Stimulated activated naive B cell treated with anti-CD40 and anti-IgM and Interleukin-4, amounts not matched to agents 10 μg/mL and 1 μg/mL and 100 μg/mL, for 72 hours (primary cell): ENCODE results near the gene RFX2.

ENCODE experiments used
- ATAC-seq, 2 donors: fragments of 150-1000 bp; cut with Tn5 transposase; replicated peaks; 2 replicates each; pipeline ENCODE4 v1.10.0; 2021; ENCODE audit warnings: moderate library complexity in 1 of 2
- DNase-seq: peaks from one replicate; pipeline ENCODE4 v3.0.0; 2021
- H3K27ac Mint-ChIP-seq: one replicate; pipeline ENCODE4 v1.8.0; 2022; ENCODE audit warnings: mild to moderate bottlenecking, mixed read lengths
- H3K27me3 Mint-ChIP-seq, 2 donors: one replicate each; pipeline ENCODE4 v1.8.0; 2022; ENCODE audit warnings: mixed read lengths in 2 of 2
- H3K36me3 Mint-ChIP-seq, 2 donors: one replicate each; pipeline ENCODE4 v1.8.0; 2022; ENCODE audit warnings: mixed read lengths in 2 of 2, mild to moderate bottlenecking in 1 of 2
- H3K4me1 Mint-ChIP-seq, 2 donors: one replicate each; pipeline ENCODE4 v1.8.0; 2022; ENCODE audit warnings: mixed read lengths in 2 of 2, mild to moderate bottlenecking in 1 of 2
- H3K4me3 Mint-ChIP-seq, 2 donors: one replicate each; pipeline ENCODE4 v1.8.0; 2022; ENCODE audit warnings: mild to moderate bottlenecking in 2 of 2, mixed read lengths in 2 of 2, moderate library complexity in 1 of 2
- H3K9me3 Mint-ChIP-seq, 2 donors: one replicate each; pipeline ENCODE4 v1.8.0; 2022; ENCODE audit warnings: mixed read lengths in 2 of 2, mild to moderate bottlenecking in 1 of 2

The RFX2 gene

GRCh38 chr19:6065685-6066374, 44.5 kb downstream of the RFX2 start:
- Mint-ChIP-seq H3K9me3 (peaks cover 4 to 6% of the 10 kb centered on the region in 2 donors), H3K4me3 (no peak overlapping the region), H3K4me1 (peaks cover 30% of the 10 kb centered on the region in 2 donors), H3K27me3 (peaks cover 48 to 49% of the 10 kb centered on the region in 2 donors), H3K36me3 (peaks cover 6% of the 10 kb centered on the region in 2 donors), H3K27ac (no peak overlapping the region)
- DNase-seq (no peak), ATAC-seq (peak; percentile 20 to 34)

DNA sequence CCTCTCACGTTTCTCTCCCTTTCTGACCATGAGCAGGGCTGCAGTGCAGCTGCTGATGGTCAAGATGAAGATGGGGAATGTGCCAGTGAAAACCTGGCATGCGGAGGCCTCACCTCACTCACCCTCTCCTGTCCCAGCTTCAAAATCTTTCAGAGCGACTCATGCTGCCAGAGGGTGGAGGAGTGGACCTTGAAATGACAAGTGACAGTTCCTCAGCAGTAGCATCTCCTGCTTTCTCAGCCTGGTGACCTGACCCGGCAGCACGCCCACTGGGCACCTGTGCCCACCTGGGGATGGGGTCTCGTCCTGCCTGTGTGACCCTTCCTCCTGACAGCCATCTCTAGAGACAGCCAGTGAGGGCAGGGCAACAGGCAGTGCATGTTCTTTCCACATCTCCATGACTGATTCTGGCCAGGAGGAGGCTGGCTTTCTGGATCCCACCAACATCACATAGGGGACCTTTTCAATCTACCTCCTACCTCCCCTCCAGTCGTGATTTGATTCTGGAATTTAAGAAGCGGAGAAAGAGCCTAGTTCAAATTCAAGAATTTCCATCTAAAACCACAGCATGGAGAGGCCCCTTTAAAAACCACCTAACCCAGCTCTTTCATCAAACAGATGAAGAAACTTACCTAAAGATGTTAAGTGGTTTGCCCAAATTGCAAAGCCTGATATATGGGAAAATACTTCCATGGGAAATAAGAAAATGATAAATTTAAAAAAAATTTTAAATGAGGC, 45.8 kb downstream of the RFX2 start:
- H3K27ac Mint-ChIP-seq = no peak overlapping the region
- no peak for DNase-seq
- H3K4me3 Mint-ChIP-seq = no peak overlapping the region
- H3K9me3 Mint-ChIP-seq = peaks cover 1 to 3% of the 10 kb centered on the region in 2 donors
- H3K27me3 Mint-ChIP-seq = peaks cover 44 to 51% of the 10 kb centered on the region in 2 donors
- H3K4me1 Mint-ChIP-seq = peaks cover 26 to 29% of the 10 kb centered on the region in 2 donors
- ATAC-seq = no peak
- H3K36me3 Mint-ChIP-seq = peaks cover 2 to 3% of the 10 kb centered on the region in 2 donors

DNA sequence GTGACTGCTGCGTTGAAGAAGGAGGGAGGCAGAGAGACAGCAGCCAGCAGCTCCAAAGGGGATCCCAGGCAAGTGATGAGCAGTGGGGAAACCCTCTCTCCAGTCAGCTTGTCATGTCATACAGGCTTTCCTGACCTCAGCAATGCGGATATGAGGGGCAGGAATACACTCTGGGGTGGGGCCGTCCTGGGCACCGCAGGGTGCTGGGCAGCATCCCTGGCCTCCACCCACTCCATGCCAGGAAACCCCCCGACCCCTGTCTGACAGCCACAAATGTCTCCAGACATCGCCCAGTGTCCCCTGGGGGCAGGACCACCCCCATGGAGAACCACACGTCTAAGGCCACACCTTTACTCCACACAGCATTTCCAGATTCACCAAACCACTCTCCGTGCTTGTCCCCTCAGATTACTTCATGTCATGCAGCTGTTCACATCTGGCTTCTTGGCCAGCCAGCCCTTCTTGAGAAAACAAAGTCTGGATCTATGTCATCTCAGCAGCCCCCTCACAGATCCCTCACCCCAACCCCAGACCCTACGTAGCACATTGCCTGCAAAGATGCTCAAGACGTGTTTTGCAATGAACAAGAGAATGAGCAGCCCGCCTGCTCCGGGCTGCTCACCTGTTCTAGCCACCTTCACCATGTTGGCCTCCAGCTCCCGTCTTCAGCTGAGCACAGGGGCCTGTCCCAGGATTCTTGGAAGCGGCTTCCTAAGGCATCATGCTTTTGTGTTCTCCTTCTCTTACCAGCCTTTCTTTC, 46.5 kb downstream of the RFX2 start:
- peaks cover 24 to 27% of the 10 kb centered on the region in 2 donors for H3K4me1 Mint-ChIP-seq
- peaks cover 43 to 51% of the 10 kb centered on the region in 2 donors for H3K27me3 Mint-ChIP-seq
- H3K27ac Mint-ChIP-seq = no peak overlapping the region
- DNase-seq (no peak), ATAC-seq (no peak)
- H3K4me3 Mint-ChIP-seq = no peak overlapping the region
- H3K36me3 Mint-ChIP-seq = peaks cover 0 to 2% of the 10 kb centered on the region in 2 donors
- H3K9me3 Mint-ChIP-seq = no peaks in the 10 kb centered on the region

- ATAC-seq = no peak
- H3K27ac Mint-ChIP-seq = no peak overlapping the region
Observed at GRCh38 chr19:6062961-6063575, 47.2 kb downstream of the RFX2 start.

GRCh38 chr19:6062274-6062673, 48.0 kb downstream of the RFX2 start:
- Mint-ChIP-seq H3K36me3 (peaks cover 0 to 2% of the 10 kb centered on the region in 2 donors), H3K4me3 (no peak overlapping the region), H3K4me1 (peaks cover 21 to 28% of the 10 kb centered on the region in 2 donors), H3K9me3 (no peaks in the 10 kb centered on the region), H3K27me3 (peaks cover 41 to 49% of the 10 kb centered on the region in 2 donors), H3K27ac (no peak overlapping the region)
- ATAC-seq (peak; percentile 64 to 81), DNase-seq (no peak)

More at GRCh38 chr19:6062961-6063575, 47.2 kb downstream of the RFX2 start:
- Mint-ChIP-seq H3K4me1 (peaks cover 24 to 27% of the 10 kb centered on the region in 2 donors), H3K9me3 (no peaks in the 10 kb centered on the region), H3K36me3 (peaks cover 0 to 2% of the 10 kb centered on the region in 2 donors), H3K27me3 (peaks cover 43 to 51% of the 10 kb centered on the region in 2 donors), H3K4me3 (no peak overlapping the region)
- DNase-seq = no peak

DNA sequence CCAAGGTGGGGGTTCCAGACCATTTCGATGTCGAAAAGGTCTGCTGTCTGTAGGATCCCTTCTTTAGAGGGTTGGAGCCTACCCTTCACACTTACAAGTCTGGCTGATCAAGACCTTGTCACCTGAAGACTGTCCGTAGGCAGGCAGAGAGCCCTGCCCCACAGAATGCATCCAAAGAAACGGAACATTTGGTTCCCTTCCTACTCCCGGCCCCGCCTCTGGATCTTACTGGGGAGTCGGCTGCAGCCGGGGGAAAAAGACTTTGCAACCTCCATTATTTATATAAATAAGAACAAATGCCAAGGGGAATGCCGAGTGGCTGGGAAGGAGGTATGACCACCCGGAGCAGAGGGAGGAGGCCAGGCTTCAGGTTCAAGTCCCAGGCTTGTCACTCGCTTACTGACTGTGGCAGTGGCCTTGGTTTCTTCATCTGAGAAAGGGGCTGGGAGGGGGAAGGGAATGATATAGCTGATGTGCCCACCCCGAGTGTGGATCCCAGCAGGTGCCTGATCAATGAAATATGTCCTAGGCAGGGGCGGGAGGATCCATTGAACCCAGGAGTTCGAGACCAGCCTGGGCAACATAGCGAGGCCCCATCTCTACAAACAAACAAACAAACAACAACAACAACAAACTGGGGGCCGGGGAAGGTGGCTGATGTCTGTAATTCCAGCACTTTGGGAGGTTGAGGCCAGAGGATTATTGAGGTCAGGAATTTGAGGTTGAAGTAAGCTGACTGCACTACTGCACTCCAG, 48.7 kb downstream of the RFX2 start:
- Mint-ChIP-seq H3K9me3 (no peaks in the 10 kb centered on the region), H3K27me3 (peaks cover 34 to 42% of the 10 kb centered on the region in 2 donors), H3K4me1 (peaks cover 14 to 22% of the 10 kb centered on the region in 2 donors), H3K4me3 (no peak overlapping the region), H3K36me3 (peaks cover 0 to 2% of the 10 kb centered on the region in 2 donors), H3K27ac (peak overlapping the region; percentile 47)
- ATAC-seq (no peak), DNase-seq (no peak)

GRCh38 chr19:6060600-6061375, 49.5 kb downstream of the RFX2 start:
- Mint-ChIP-seq H3K9me3 (no peaks in the 10 kb centered on the region), H3K4me1 (peaks cover 7 to 17% of the 10 kb centered on the region in 2 donors), H3K36me3 (peaks cover 0 to 2% of the 10 kb centered on the region in 2 donors), H3K4me3 (no peak overlapping the region), H3K27me3 (peaks cover 30 to 36% of the 10 kb centered on the region in 2 donors), H3K27ac (peak overlapping the region; percentile 47)
- ATAC-seq (no peak), DNase-seq (no peak)

DNA sequence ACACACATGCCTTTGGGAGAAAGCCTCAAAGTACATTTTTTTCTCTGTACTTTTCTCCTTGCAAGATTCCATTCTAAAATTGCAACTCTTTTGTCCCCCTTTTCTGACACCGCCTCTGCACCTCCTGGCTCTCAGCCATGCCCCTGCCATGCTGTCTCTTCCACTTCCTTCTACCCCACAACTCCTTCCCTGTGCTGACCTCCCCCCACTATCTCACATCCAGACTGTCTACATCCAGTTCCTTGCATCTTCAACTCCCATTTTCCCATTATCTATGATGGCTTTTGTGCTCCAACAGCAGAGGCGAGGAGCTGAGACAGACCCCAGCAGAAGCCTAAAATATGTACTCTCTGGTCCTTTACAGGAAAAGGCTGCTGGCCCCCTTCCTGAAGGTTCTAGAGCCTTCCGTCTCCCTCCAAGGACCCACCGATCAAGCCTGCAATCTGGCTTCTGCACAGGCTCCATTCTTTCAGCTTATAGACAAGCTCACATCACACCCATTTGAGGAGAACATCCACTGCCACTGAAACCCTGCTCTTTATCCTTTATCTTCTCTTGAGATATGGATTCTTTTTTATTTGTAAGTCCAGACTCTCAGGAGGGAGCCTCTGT, 50.2 kb downstream of the RFX2 start:
- H3K36me3 Mint-ChIP-seq = peaks cover 0 to 2% of the 10 kb centered on the region in 2 donors
- peaks cover 30 to 36% of the 10 kb centered on the region in 2 donors for H3K27me3 Mint-ChIP-seq
- H3K9me3 Mint-ChIP-seq = no peaks in the 10 kb centered on the region
- ATAC-seq (no peak), DNase-seq (no peak)
- no peak overlapping the region for H3K27ac Mint-ChIP-seq
- no peak overlapping the region for H3K4me3 Mint-ChIP-seq
- H3K4me1 Mint-ChIP-seq = peaks cover 7 to 17% of the 10 kb centered on the region in 2 donors

DNA sequence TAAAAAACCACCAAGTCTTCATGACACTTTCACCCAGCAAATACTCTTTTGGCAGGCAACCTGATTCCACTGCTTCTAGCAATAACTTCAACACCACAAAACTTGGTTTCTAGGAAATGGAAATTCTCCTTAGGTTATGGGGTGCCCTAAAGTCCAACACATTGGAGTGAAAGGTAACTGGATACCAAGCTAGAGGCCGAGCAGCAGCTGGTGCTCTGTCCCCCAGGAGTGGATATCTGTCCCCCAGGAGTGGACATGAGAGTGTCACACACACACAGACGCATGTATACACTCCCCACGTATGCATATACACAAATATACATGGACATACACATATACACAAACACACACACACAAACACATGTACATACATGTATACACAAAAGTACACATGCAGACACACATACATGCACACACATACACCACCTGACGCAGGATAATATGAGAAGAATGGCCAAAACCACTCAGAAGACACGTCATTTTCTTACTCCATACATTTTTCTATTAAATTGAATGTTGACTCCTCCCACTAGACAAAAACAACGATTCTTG, 50.8 kb downstream of the RFX2 start:
- DNase-seq (no peak), ATAC-seq (no peak)
- H3K27me3 Mint-ChIP-seq = peaks cover 28 to 33% of the 10 kb centered on the region in 2 donors
- no peaks in the 10 kb centered on the region for H3K9me3 Mint-ChIP-seq
- H3K4me3 Mint-ChIP-seq = no peak overlapping the region
- H3K36me3 Mint-ChIP-seq = peaks cover 0 to 2% of the 10 kb centered on the region in 2 donors
- H3K4me1 Mint-ChIP-seq = peaks cover 7 to 17% of the 10 kb centered on the region in 2 donors
- no peak overlapping the region for H3K27ac Mint-ChIP-seq

- DNase-seq (no peak), ATAC-seq (no peak)
- H3K4me3 Mint-ChIP-seq = no peak overlapping the region
- peaks cover 20 to 25% of the 10 kb centered on the region in 2 donors for H3K27me3 Mint-ChIP-seq
- no peaks in the 10 kb centered on the region for H3K9me3 Mint-ChIP-seq
- H3K4me1 Mint-ChIP-seq = peaks cover 7 to 17% of the 10 kb centered on the region in 2 donors
- H3K27ac Mint-ChIP-seq = no peak overlapping the region
- H3K36me3 Mint-ChIP-seq = no peaks in the 10 kb centered on the region
Observed at GRCh38 chr19:6058518-6059201, 51.6 kb downstream of the RFX2 start.

- no peak for DNase-seq
- peaks cover 19% of the 10 kb centered on the region in 2 donors for H3K27me3 Mint-ChIP-seq
- H3K9me3 Mint-ChIP-seq = no peaks in the 10 kb centered on the region
- no peaks in the 10 kb centered on the region for H3K36me3 Mint-ChIP-seq
- no peak for ATAC-seq
- peaks cover 7 to 17% of the 10 kb centered on the region in 2 donors for H3K4me1 Mint-ChIP-seq
- H3K27ac Mint-ChIP-seq = no peak overlapping the region
- H3K4me3 Mint-ChIP-seq = no peak overlapping the region
Observed at GRCh38 chr19:6057651-6058517, 52.4 kb downstream of the RFX2 start.
